Neural crest cell (in vitro differentiated cells): ENCODE measurements around the gene DCLK3. TPM values are rescaled to one million over a fixed set of nuclear protein-coding genes. Genes with fewer than 3 reads are reported as not detected.

Experiments used
- DNase-seq: peaks from one replicate; pipeline ENCODE4 v3.0.0; 2021; ENCODE audit warnings: low read depth, mixed read lengths, low spot score
- H3K27ac Mint-ChIP-seq: one replicate; pipeline ENCODE4 v1.8.0; 2021; ENCODE audit warnings: mild to moderate bottlenecking, mixed read lengths; ENCODE audit not compliant: unreplicated experiment
- H3K27me3 Mint-ChIP-seq: 2 replicates; pipeline ENCODE4 v1.8.0; 2021; ENCODE audit warnings: low read depth, mild to moderate bottlenecking, mixed read lengths
- H3K36me3 Mint-ChIP-seq: 2 replicates; pipeline ENCODE4 v1.8.0; 2021; ENCODE audit warnings: low read depth, mild to moderate bottlenecking, mixed read lengths
- H3K4me1 Mint-ChIP-seq: 2 replicates; pipeline ENCODE4 v1.8.0; 2021; ENCODE audit warnings: mixed read lengths
- H3K4me3 Mint-ChIP-seq: one replicate; pipeline ENCODE4 v1.8.0; 2021; ENCODE audit warnings: mild to moderate bottlenecking, mixed read lengths
- H3K9me3 Mint-ChIP-seq: 2 replicates; pipeline ENCODE4 v1.8.0; 2021; ENCODE audit warnings: mixed read lengths
- CTCF ChIP-seq: fragments of 200-600 bp; sonication (generic); conservative IDR thresholded peaks from 2 replicates; pipeline ENCODE4 v1.5.0; 2021; ENCODE audit warnings: antibody characterized with exemption, mild to moderate bottlenecking
- total RNA-seq: library from RNA; stranded (reverse); gene quantifications from 2 replicates; pipeline ENCODE4 v1.2.1, GENCODE V29; 2021

DCLK3 gene
- total RNA-seq, 1 donor from 2014 or later: 0.07 TPM

GRCh38 chr3:36734742-36735141 lies 29.6 kb downstream of the DCLK3 start:
- H3K4me3 Mint-ChIP-seq: no peak overlapping the region
- no peak for DNase-seq

GRCh38 chr3:36733723-36734122 lies 30.6 kb downstream of the DCLK3 start:
- no peaks in the 10 kb centered on the region for H3K9me3 Mint-ChIP-seq
- no peak for TF ChIP-seq CTCF
- no peak for DNase-seq
- peaks cover 5% of the 10 kb centered on the region for H3K4me1 Mint-ChIP-seq
- no peak overlapping the region for H3K27ac Mint-ChIP-seq
- no peak overlapping the region for H3K4me3 Mint-ChIP-seq
- no peaks in the 10 kb centered on the region for H3K36me3 Mint-ChIP-seq
- H3K27me3 Mint-ChIP-seq: peaks cover 2% of the 10 kb centered on the region

More at GRCh38 chr3:36734742-36735141, 29.6 kb downstream of the DCLK3 start:
- no peaks in the 10 kb centered on the region for H3K27me3 Mint-ChIP-seq
- no peaks in the 10 kb centered on the region for H3K36me3 Mint-ChIP-seq
- H3K9me3 Mint-ChIP-seq: no peaks in the 10 kb centered on the region
- peaks cover 5% of the 10 kb centered on the region for H3K4me1 Mint-ChIP-seq
- no peak overlapping the region for H3K27ac Mint-ChIP-seq
- no peak for TF ChIP-seq CTCF

DNA sequence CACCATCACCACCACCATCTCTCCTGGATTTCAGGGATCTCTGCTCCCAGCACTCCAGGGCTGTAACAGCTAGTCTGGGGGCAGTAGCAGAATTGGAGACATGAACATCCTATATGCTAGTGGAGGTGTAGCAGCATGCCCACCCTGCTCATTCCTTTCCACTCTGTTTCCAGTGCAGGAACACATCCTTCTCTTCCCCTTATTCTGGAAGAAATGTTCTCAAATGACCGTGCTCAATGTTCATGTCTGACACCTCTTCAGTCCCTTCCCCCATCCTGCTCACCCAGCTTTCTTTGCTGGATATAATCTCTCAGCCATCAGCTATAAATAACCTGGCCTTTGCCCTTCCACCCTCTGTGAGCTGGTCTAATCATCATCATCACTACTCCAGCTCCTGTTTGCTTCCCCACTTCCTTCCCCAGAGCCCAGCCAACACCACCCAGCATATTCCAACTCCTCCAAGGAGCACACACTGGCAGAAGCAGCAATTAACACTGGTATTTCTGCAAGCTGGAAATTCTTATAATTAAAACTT lies 31.1 kb downstream of the DCLK3 start:
- Mint-ChIP-seq H3K36me3 (no peaks in the 10 kb centered on the region), H3K4me1 (peaks cover 5% of the 10 kb centered on the region), H3K4me3 (no peak overlapping the region), H3K9me3 (no peaks in the 10 kb centered on the region), H3K27me3 (peaks cover 2% of the 10 kb centered on the region), H3K27ac (peak overlapping the region; percentile 15)
- TF ChIP-seq CTCF: no peak
- DNase-seq: no peak

DNA sequence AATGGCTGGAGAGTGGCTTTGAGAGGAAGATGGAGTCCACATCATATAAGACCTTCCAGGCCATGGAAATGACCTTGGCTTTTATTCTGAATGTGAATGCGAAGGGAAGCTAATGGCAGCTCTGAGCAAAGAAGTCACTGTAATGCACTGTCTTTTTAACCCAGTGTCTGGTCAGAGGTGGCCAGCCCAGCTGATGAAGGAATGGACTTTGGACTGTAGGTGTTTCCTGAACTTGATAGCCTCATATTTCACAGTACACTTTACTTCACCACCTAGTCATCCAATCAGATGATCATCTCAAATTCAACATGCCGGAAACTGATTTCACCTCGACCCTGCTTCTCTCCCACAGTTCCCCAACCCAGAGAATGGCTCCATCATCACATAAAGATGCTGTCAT lies 33.4 kb downstream of the DCLK3 start:
- no peaks in the 10 kb centered on the region for H3K36me3 Mint-ChIP-seq
- TF ChIP-seq CTCF: no peak
- DNase-seq: no peak
- peaks cover 10% of the 10 kb centered on the region for H3K27me3 Mint-ChIP-seq
- H3K4me3 Mint-ChIP-seq: no peak overlapping the region
- H3K27ac Mint-ChIP-seq: no peak overlapping the region
- H3K9me3 Mint-ChIP-seq: no peaks in the 10 kb centered on the region
- peaks cover 5% of the 10 kb centered on the region for H3K4me1 Mint-ChIP-seq

- Mint-ChIP-seq H3K27ac (no peak overlapping the region), H3K36me3 (no peaks in the 10 kb centered on the region), H3K4me3 (no peak overlapping the region), H3K4me1 (peaks cover 5% of the 10 kb centered on the region), H3K9me3 (no peaks in the 10 kb centered on the region), H3K27me3 (peaks cover 10% of the 10 kb centered on the region)
- DNase-seq: no peak
- TF ChIP-seq CTCF: peak; percentile 89
Observed at GRCh38 chr3:36729204-36730056, 34.9 kb downstream of the DCLK3 start.
